Tibial nerve (tissue), 4 donors: ENCODE measurements around the gene PDZRN3. TPM values are rescaled to one million over a fixed set of nuclear protein-coding genes. Genes with fewer than 3 reads are reported as not detected.

Experiments used
- DNase-seq, 2 donors: peaks; one replicate each; pipeline ENCODE4 v3.0.0-alpha.2; 2019; ENCODE audit warnings: low spot score in 2 of 2
- H3K27ac ChIP-seq, 4 donors: fragments of 200-600 bp; sonication (generic) in 3 of 4; one replicate each; pipeline ENCODE4 v1.5.1; 2017 to 2019; ENCODE audit warnings: mild to moderate bottlenecking in 1 of 4
- H3K27me3 ChIP-seq, 2 donors: fragments of 200-600 bp; sonication (generic) in 1 of 2; one replicate each; pipeline versions ENCODE4 v1.5.1 to v1.6.0; 2017 to 2019
- H3K36me3 ChIP-seq, 3 donors: fragments of 200-600 bp; sonication (generic); one replicate each; pipeline ENCODE4 v1.5.1; 2018 to 2019
- H3K4me1 ChIP-seq, 4 donors: fragments of 200-600 bp; sonication (generic) in 3 of 4; one replicate each; pipeline ENCODE4 v1.5.1; 2017 to 2019
- H3K4me3 ChIP-seq, 4 donors: fragments of 200-600 bp; sonication (generic) in 3 of 4; one replicate each; pipeline ENCODE4 v1.5.1; 2017 to 2019; ENCODE audit warnings: mild to moderate bottlenecking in 1 of 4, moderate library complexity in 1 of 4
- H3K9me3 ChIP-seq, 4 donors: fragments of 200-600 bp; sonication (generic) in 3 of 4; one replicate each; pipeline ENCODE4 v1.5.1; 2017 to 2019
- EP300 ChIP-seq, 2 donors: sonication (generic); formaldehyde crosslinking; IDR thresholded peaks; one replicate each; pipeline ENCODE4 v1.6.1; 2017; ENCODE audit warnings: antibody characterized with exemption in 2 of 2, mild to moderate bottlenecking in 1 of 2
- POLR2A ChIP-seq, 2 donors: fragments of 450-650 bp; IDR thresholded peaks; one replicate each; pipeline ENCODE4 v1.6.1; 2017; ENCODE audit warnings: antibody characterized with exemption in 2 of 2, mild to moderate bottlenecking in 2 of 2, moderate library complexity in 2 of 2
- WGBS, 2 donors: methylation state at CpG; one replicate each; pipeline ENCODE4 v1.1.5; 2018; 5-methylcytosine and 5-hydroxymethylcytosine counted together
- total RNA-seq, 4 donors: library from RNA; depleted of rRNA; stranded (reverse); fragments of >200 nt; gene quantifications; one replicate each; pipeline ENCODE4 v1.1.0, GENCODE V29; 2016
- TF ChIP-seq, protein P1 (sequence below), 5 experiments: fragments of 200-600 bp in 3 of 5; fragments of 450-650 bp in 2 of 5; sonication (generic) in 3 of 5; IDR thresholded peaks; one replicate each; pipeline ENCODE4 v1.5.1; 2016 to 2019; ENCODE audit warnings: antibody characterized with exemption in 5 of 5, mild to moderate bottlenecking in 3 of 5, moderate library complexity in 2 of 5

The PDZRN3 gene
- total RNA-seq, 4 donors from 2014 or later = 48.3 to 87.2 (median 64.3) TPM

DNA sequence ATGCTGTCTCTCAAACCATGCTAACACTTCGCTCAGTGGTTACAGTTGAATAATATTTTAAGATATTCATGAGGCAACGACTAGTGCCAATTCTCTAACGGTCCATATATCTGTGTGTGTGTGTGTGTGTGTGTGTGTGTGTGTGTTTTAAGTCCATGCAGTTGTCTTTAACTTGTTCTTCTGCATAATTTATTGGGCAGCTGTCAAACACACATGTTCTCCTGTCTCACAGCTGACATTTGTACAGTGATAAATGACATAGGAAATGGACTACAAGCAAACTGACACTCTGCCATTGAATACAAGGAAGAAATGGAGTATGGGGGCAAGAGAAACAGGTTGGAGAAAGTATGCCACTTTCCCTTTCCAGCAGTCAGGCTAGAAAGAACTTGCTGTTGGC lies 172.0 kb downstream of the PDZRN3 start:
- peaks cover 0 to 22% (median 2%) of the 10 kb centered on the region in 4 donors for H3K4me1 ChIP-seq
- no peak overlapping the region for H3K4me3 ChIP-seq
- H3K27me3 ChIP-seq = no peaks in the 10 kb centered on the region
- DNase-seq = no peak
- no peak overlapping the region for H3K27ac ChIP-seq
- H3K9me3 ChIP-seq = no peaks in the 10 kb centered on the region
- 76 to 83% methylated on average over 3 of the region's 3 CpGs for WGBS, 2 donors
- no peak for TF ChIP-seq EP300 (IDR thresholded peaks at IDR 0.05)
- no peaks in the 10 kb centered on the region for H3K36me3 ChIP-seq

DNA sequence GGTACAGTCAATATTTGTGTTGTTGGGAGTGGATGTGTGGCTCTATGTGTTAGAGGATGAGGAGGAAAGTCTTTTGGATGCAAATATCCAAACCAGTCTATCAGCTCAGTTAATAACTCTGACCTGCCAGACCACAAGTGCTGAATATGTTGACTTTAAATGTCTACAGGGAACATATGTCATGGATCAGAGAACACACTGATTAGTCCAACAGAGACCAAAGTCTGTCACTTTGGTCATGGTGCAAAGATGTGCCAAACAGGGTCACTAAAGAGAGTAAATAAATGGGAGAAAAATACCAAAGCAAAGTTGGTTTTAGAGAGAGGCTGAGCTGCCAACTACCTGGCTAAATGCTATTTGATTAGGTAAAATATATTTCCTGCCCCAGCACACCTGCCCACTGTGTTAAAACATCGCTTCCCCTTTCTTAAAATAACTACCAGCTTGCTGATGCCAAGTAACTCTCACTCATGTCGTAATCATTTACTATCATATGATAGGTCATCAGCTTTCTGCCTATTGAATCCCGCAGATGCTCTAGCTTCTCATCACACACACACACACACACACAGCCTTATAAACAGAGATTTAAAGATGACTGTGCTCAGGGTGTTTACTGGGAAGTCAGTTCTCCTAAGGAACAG lies 173.3 kb downstream of the PDZRN3 start:
- Histone ChIP-seq H3K4me3 (no peak overlapping the region), H3K36me3 (no peaks in the 10 kb centered on the region), H3K27me3 (no peaks in the 10 kb centered on the region), H3K27ac (no peak overlapping the region), H3K9me3 (no peaks in the 10 kb centered on the region), H3K4me1 (peaks cover 0 to 22% (median 2%) of the 10 kb centered on the region in 4 donors)
- 76 to 83% methylated on average over 3 of the region's 3 CpGs for WGBS, 2 donors
- no peak for DNase-seq
- TF ChIP-seq, protein P1, sequence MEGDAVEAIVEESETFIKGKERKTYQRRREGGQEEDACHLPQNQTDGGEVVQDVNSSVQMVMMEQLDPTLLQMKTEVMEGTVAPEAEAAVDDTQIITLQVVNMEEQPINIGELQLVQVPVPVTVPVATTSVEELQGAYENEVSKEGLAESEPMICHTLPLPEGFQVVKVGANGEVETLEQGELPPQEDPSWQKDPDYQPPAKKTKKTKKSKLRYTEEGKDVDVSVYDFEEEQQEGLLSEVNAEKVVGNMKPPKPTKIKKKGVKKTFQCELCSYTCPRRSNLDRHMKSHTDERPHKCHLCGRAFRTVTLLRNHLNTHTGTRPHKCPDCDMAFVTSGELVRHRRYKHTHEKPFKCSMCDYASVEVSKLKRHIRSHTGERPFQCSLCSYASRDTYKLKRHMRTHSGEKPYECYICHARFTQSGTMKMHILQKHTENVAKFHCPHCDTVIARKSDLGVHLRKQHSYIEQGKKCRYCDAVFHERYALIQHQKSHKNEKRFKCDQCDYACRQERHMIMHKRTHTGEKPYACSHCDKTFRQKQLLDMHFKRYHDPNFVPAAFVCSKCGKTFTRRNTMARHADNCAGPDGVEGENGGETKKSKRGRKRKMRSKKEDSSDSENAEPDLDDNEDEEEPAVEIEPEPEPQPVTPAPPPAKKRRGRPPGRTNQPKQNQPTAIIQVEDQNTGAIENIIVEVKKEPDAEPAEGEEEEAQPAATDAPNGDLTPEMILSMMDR (IDR thresholded peaks at IDR 0.05) = no peak
- TF ChIP-seq POLR2A (IDR thresholded peaks at IDR 0.05) (no peak), EP300 (IDR thresholded peaks at IDR 0.05) (no peak)

DNA sequence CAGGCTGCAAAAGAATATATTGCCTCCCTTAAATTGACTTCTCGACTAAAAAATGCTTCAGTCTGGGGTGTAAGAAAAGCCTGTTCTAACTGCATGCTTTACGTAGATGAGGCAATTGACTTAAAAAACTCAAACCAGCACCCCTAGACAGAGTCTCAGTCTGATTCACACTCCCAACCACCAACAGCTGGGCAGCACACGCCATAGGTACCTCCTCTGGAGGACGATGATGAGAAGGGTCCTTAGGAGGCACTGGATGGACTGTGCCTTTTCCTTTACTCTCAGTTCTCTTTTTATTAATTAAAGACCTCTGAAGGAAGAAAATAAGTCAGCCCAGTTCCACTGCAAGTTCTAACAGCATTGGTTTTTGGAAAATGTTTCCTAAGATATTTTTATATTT lies 175.0 kb downstream of the PDZRN3 start:
- Histone ChIP-seq H3K4me3 (no peak overlapping the region), H3K4me1 (peaks cover 0 to 22% (median 2%) of the 10 kb centered on the region in 4 donors), H3K36me3 (no peaks in the 10 kb centered on the region), H3K9me3 (no peaks in the 10 kb centered on the region), H3K27me3 (no peaks in the 10 kb centered on the region), H3K27ac (no peak overlapping the region)
- WGBS, 2 donors = 65 to 68% methylated on average over 4 of the region's 4 CpGs
- no peak for DNase-seq
- TF ChIP-seq POLR2A (IDR thresholded peaks at IDR 0.05) = no peak
- TF ChIP-seq, protein P1 (IDR thresholded peaks at IDR 0.05) = no peak
- TF ChIP-seq EP300 (IDR thresholded peaks at IDR 0.05) = no peak

DNA sequence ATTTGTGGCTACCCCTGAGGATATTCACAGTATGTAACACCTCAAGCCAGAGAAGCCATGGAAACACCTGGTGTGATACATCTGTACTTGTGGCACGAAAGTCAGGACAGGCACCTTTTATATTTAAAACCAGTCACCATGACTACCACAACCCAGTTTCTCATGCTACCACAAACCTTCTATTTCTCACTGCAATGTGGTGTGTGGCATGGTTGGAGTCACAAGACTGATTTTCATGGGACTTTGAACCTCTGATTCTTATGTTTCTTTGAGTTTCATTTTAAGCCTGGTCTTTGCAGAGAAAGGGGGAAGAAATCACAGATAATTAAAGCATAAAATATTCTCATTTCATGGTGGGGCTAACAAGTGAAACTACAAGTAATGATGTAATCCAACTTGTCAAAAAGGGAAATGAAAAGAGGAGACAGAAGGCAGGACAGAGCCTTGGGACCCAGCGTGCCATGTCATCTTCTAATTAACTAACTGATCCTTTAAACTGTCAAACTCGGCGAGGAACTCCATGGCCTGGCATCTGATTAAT lies 175.9 kb downstream of the PDZRN3 start:
- no peaks in the 10 kb centered on the region for H3K36me3 ChIP-seq
- H3K4me3 ChIP-seq = no peak overlapping the region
- H3K9me3 ChIP-seq = no peaks in the 10 kb centered on the region
- H3K27me3 ChIP-seq = no peaks in the 10 kb centered on the region
- no peak for DNase-seq
- no peak for TF ChIP-seq POLR2A (IDR thresholded peaks at IDR 0.05)
- TF ChIP-seq EP300 (IDR thresholded peaks at IDR 0.05) = no peak
- TF ChIP-seq, protein P1 (IDR thresholded peaks at IDR 0.05) = no peak
- H3K27ac ChIP-seq = no peak overlapping the region
- peaks cover 0 to 18% (median under 1%) of the 10 kb centered on the region in 4 donors for H3K4me1 ChIP-seq
- WGBS, 2 donors = 74 to 78% methylated on average over 4 of the region's 4 CpGs

DNA sequence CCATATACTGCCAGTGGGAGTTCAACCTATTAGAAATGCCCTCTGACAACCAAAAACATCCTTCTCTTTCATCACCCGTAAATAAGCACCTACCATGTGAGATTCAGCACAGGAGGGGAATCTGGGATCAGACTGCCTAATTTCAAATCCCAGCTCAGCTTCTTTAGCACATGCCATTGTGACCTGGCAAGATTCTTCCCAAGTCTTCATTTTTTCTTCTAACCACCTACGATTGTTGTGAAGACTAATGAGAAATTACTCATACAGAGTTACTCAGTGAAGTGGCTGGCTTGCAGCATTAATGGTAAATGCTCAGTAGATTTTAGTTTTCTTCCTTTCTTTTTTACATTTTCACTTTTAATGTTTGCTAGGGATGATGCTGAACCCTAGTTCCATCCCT lies 176.7 kb downstream of the PDZRN3 start:
- DNase-seq = no peak
- Histone ChIP-seq H3K27ac (no peak overlapping the region), H3K27me3 (no peaks in the 10 kb centered on the region), H3K4me1 (peaks cover 0 to 15% (median 0%) of the 10 kb centered on the region in 4 donors), H3K36me3 (no peaks in the 10 kb centered on the region), H3K4me3 (no peak overlapping the region), H3K9me3 (no peaks in the 10 kb centered on the region)
- no peak for TF ChIP-seq POLR2A (IDR thresholded peaks at IDR 0.05)
- TF ChIP-seq EP300 (IDR thresholded peaks at IDR 0.05) = no peak
- TF ChIP-seq, protein P1 (IDR thresholded peaks at IDR 0.05) = no peak
- WGBS, 2 donors = 92 to 96% methylated on average over 2 of the region's 2 CpGs
